OCI-LY3 (cell line): ENCODE data around the gene USP32.

Experiments used
- EZH2phosphoT487 ChIP-seq: fragments of 200-600 bp; shearing (Covaris generic); IDR thresholded peaks from 2 replicates; pipeline ENCODE4 v1.6.1; 2018; ENCODE audit warnings: antibody characterized with exemption, mixed run types, low read depth
- TF ChIP-seq, protein P1 (sequence below): fragments of 200-600, 300-600 bp; sonication (generic); IDR thresholded peaks from 2 replicates; pipeline ENCODE4 v1.5.1; 2014; ENCODE audit warnings: antibody characterized with exemption, low read length, low read depth

DNA sequence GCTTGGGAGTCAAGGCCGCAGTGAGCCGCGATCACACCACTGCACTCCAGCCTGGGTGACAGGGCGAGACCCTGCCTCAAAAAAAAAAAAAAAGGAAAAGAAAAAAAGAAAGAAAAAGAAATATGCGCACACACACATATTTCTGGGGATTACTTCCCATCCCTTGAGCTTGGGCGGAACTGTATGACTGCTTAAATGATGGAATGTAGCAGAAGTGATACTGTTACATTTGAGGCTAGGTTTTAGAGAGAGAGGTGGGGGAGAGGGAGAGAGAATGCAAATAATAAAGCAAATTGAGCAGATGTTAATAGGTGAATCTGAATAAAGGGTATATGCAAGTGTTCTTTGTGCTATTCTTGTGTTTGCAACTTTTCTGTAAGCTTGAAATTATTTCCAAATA, 12.0 kb upstream of the USP32 start:
- TF ChIP-seq, protein P1, sequence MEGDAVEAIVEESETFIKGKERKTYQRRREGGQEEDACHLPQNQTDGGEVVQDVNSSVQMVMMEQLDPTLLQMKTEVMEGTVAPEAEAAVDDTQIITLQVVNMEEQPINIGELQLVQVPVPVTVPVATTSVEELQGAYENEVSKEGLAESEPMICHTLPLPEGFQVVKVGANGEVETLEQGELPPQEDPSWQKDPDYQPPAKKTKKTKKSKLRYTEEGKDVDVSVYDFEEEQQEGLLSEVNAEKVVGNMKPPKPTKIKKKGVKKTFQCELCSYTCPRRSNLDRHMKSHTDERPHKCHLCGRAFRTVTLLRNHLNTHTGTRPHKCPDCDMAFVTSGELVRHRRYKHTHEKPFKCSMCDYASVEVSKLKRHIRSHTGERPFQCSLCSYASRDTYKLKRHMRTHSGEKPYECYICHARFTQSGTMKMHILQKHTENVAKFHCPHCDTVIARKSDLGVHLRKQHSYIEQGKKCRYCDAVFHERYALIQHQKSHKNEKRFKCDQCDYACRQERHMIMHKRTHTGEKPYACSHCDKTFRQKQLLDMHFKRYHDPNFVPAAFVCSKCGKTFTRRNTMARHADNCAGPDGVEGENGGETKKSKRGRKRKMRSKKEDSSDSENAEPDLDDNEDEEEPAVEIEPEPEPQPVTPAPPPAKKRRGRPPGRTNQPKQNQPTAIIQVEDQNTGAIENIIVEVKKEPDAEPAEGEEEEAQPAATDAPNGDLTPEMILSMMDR: no peak
- TF ChIP-seq EZH2phosphoT487: no peak
